GM18505 (cell line): ENCODE measurements around the gene RGPD8.
A peak's percentile ranks its signal among the peaks of the same experiment; 100 is the strongest.
"Not testable (repeated sequence)": the region's sequence is repeated elsewhere in the genome, so short reads cannot be mapped to it uniquely, and the experiment has no call there.

ENCODE experiments used
- ATAC-seq: cut with Tn5 transposase; IDR thresholded peaks from one replicate; pipeline ENCODE4 v1.9.1; 2021; ENCODE audit not compliant: unreplicated experiment
- POLR2A ChIP-seq: IDR thresholded peaks from 4 replicates; pipeline ENCODE4 v1.6.1; 2011; ENCODE audit warnings: borderline replicate concordance; ENCODE audit not compliant: insufficient read depth, insufficient read length; ENCODE audit errors: extremely low read depth

The RGPD8 gene

GRCh38 chr2:112454586-112454985 lies 21.1 kb upstream of the RGPD8 start:
- no peak for ATAC-seq
- no peak for TF ChIP-seq POLR2A

DNA sequence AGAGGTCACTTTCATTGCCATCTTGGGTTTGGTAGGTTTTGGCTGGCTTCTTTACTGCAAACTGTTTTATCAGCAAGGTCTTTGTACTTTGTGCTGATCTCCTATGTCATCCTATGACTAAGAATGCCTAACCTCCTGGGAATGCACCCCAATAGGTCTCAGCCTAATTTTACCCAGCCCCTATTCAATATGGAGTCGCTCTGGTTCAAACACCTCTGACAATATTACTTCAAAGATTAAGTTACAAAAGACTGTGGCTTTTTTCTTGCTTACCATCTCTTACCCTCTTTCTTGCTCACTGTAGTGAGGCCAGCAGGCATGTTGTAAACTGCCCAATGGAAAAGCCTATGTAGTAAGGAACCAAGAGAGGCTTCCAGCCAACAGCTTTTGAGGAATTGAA lies 17.9 kb upstream of the RGPD8 start:
- ATAC-seq = no peak
- no peak for TF ChIP-seq POLR2A

- TF ChIP-seq POLR2A = no peak
- no peak for ATAC-seq
Observed at GRCh38 chr2:112449854-112450253, 16.4 kb upstream of the RGPD8 start.

GRCh38 chr2:112444256-112444655 lies 10.8 kb upstream of the RGPD8 start:
- ATAC-seq = not testable (repeated sequence)

- not testable (repeated sequence) for ATAC-seq
Observed at GRCh38 chr2:112438603-112439261, 5.3 kb upstream of the RGPD8 start.

DNA sequence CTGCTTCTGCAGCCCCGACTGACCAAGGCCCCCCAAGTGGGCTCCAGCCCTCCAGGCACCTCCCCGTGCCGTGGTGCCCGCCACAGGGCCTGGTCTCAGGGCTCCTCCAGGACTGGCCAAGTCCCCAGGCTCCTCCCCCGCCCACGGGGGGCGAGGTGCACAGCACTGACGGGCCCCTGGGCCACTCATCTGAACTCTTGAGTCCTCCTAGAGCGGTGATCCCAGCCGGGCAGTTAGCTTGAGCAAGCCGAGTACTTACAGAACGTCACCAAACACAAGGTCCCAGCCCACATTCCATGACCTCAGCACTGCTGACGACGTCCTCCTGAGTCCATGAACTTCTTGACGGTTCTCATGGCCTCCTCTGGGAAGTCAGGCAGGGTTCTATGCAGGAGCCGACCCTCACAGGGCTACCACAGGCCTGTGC lies 4.0 kb upstream of the RGPD8 start:
- ATAC-seq = not testable (repeated sequence)

- ATAC-seq = not testable (repeated sequence)
Observed at GRCh38 chr2:112436993-112437392, 3.5 kb upstream of the RGPD8 start.

- not testable (repeated sequence) for ATAC-seq
Observed at GRCh38 chr2:112435716-112436431, 2.4 kb upstream of the RGPD8 start.

DNA sequence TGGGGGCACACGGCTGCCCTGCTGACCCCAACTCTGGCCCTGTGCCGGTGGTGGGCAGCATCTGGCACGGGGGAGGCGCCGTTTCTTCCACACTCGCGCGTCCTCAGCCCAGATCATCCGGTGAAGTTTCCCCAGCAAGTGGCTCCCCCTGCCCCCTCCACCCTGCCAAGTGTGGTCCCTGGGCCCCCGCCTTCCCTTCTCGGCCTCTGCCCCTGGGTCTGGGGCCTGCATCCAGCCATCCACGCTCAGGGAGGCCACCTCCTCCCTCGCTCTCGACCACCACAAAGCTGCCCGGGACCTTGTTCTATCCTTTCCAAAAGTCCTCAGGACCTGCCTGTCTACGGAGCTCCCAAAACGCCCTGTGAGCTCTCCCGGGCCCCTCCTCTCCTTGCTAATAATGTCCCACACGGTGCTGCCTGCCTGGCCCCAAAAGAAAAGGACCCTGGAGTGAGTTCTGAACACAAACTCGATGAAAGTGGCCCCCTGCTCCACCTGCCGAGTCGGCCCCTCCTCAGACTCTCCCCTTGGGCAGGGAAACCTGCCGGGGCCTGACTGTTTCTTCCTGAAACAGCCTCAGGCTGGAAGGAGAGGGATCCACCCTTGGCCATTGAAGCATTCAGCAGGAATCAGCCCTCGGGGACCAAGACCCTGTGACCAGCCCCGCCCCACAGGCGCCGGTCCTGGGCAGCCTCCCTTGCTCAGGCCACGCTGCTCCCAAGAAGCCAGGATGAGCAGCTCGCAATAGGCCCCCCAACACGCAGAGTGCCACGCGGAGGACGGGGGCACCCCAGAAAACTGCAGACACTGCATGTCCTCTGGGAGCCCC lies 1.7 kb upstream of the RGPD8 start:
- not testable (repeated sequence) for ATAC-seq

- no peak for TF ChIP-seq POLR2A
- ATAC-seq = no peak
Observed at GRCh38 chr2:112433932-112434730, 686 bp upstream of the RGPD8 start.

- ATAC-seq = peak; percentile 59
Observed at GRCh38 chr2:112432735-112433479, 538 bp downstream of the RGPD8 start.

DNA sequence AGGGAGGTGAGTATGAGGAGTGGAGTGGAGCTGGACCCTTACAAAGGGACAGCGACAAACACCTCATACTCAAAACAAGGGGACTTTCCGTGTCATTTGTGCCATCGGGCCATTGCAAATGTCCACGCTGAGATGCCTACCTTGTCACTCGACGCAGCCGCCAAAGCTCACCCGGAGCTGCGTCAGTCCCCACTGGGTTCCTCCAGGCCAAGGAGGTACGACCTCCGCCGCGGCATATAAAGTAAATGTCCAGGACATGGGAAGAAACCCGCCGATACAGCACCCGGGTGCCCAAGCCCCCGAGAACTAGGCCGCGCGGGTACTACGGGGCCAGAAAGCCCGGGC lies 1.1 kb downstream of the RGPD8 start:
- not testable (repeated sequence) for ATAC-seq

DNA sequence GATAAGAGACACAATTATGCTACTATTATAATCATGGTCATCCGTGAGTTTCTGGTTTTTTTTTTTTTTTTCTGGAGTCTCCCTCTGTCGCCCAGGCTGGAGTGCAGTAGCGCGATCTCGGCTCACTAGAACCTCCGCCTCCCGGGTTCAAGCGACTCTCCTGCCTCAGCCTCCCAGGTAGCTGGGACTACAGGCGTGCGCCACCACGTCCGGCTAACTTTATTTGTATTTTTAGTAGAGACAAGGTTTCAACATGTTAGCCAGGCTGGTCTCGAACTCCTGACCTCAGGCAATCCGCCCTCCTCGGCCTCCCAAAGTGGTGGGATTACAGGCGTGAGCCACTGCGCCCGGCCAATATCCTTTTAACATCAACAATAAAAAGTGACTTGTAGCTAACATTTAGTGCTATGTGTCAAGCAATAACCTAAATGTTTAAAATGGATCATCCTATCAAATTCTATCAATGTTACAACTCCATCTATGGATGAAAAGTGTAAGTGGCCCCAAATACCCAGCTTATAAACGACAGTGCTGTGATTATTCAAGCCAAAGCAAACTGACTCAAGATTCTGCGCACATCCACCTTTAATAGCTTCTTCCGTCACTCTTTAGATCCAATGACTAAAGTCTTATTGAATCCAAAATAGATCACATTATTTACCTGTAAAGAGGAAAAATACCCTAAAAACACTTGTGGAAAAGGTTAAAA lies 1.7 kb downstream of the RGPD8 start:
- not testable (repeated sequence) for ATAC-seq

GRCh38 chr2:112424553-112424952 lies 8.9 kb downstream of the RGPD8 start:
- ATAC-seq = not testable (repeated sequence)

GRCh38 chr2:112416860-112417259 lies 16.6 kb downstream of the RGPD8 start:
- ATAC-seq = not testable (repeated sequence)

DNA sequence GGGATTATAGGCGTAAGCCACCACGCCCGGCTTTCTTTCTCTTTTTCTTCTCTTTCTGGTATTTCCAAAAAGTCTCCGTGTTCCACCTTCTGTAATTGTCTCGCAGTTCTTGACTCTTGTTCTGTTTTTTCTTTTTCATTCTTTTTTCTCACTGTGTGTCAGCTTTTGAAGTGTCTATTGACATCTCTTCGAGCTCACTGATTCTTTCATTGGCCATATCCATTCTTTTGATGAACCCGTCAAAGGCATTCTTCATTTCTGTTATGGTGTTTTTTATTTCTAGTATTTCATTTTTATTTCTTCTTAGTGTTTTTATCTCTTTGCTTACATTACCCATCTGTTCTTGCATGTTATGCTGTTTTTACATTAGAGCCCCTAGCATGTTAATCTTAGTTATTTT lies 73.4 kb downstream of the RGPD8 start:
- not testable (repeated sequence) for ATAC-seq

DNA sequence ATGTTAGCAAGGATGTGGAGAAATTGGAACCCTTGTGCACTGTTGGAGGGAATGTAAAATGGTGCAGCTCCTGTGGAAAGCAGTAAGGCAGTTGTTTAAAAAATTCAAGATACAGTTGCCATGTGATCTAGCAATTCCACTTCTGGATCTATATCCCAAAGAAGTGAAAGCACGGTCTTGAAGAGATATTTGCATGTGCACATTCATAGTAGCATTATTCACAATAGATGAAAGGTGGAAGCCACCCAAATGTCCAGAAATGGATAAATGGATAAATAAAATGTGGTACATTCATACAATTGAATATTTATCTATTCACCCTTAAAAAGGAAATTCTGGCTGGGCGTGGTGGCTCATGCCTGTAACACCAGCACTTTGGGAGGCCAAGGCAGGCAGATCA lies 79.1 kb downstream of the RGPD8 start:
- not testable (repeated sequence) for ATAC-seq

DNA sequence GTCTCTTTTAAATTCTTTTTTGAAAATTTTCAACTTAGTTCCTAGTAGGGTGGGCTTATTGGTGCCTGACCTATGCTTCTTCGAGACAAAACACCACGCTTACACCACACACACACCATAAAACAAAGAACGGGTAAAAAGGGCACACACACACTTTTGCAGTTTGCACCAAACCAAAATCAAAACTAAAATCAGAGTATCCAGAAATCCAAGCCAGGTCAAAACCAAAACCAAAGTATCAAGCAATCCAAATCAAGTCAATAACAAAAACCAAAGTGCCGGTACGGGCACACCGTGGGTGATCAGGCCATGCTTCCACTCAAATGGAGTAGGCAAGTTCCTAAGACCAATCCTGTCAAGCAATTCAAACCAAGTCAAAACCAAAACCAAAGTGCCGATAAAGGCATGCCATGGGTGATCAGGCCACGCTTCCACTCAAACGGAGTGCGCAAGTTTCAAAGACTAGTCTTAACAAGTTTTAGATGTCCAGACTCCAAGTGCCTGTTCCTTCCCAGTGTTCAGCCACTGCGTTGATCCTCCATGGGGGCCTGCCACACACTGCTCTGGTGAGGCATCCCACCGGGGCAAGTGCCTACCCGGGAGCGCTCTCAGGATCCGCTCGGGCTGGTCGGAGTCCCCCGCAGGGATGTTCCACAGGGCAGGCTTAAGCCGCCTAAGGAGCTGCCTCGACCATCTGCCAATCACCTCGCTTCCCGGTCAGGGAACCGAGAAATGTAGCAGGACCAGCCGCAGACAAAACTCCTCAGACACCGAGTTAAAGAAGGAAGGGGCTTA lies 80.4 kb downstream of the RGPD8 start:
- ATAC-seq = not testable (repeated sequence)
